Measurements from ENCODE around the gene BTBD2. TPM values are rescaled to one million over a fixed set of nuclear protein-coding genes. Genes with fewer than 3 reads are reported as not detected.
A peak's percentile ranks its signal among the peaks of the same experiment; 100 is the strongest.

The BTBD2 gene
- polyA plus RNA-seq, 1 donor from 2014 or later: 46.1 TPM

DNA sequence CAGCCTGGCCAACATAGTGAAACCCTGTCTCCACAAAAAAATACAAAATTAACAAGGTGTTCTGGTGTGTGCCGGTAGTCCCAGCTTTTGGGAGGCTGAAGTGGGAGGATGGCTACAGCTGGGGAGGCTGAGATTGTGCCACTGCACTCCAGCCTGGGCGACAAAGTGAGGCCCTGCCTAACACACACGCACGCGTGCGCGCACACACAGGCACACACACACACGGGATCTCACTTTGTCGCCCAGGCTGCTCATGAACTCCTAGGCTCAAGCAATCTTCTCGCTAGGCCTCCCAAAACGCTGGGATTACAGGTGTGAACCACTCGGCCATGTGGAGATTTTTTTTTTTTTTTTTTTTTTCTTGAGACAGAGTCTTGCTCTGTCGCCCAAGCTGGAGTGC is 3.2 kb upstream of the BTBD2 start:
- Histone ChIP-seq H4K20me1 (ENCODE audit: insufficient read depth) (no peaks in the 10 kb centered on the region), H3K9me3 (ENCODE audit: low read length) (no peaks in the 10 kb centered on the region), H3K27ac (ENCODE audit: low read length) (no peak overlapping the region), H2AFZ (ENCODE audit: low read depth, low read length) (no peak overlapping the region), H3F3A (ENCODE audit: insufficient read depth, low read length, poor library complexity, severe bottlenecking) (no peaks in the 10 kb centered on the region), H3K4me3 (ENCODE audit: low read length) (no peak overlapping the region), H3K36me3 (ENCODE audit: insufficient read depth, low read length) (no peaks in the 10 kb centered on the region), H3K79me2 (replicated peaks; ENCODE audit: insufficient read depth, low read length) (peaks cover 15% of the 10 kb centered on the region), H3K4me2 (ENCODE audit: low read length) (no peak overlapping the region), H3K9ac (ENCODE audit: low read length) (no peak overlapping the region), H3K9me2 (ENCODE audit: insufficient read depth, low read length) (no peaks in the 10 kb centered on the region), H3K27me3 (ENCODE audit: insufficient read depth, low read depth, low read length) (no peaks in the 10 kb centered on the region)
- TF ChIP-seq TAF1 (IDR thresholded peaks at IDR 0.05; ENCODE audit: low read depth): no peak
- TF ChIP-seq MXI1 (conservative IDR thresholded peaks at IDR 0.05; ENCODE audit: poor library complexity, severe bottlenecking): no peak
- no peak for TF ChIP-seq EZH2 (IDR thresholded peaks at IDR 0.05; ENCODE audit: borderline replicate concordance, insufficient read depth, low read length, poor library complexity, severe bottlenecking)
- TF ChIP-seq RAD21 (conservative IDR thresholded peaks at IDR 0.05): no peak
- TF ChIP-seq EP300 (conservative IDR thresholded peaks at IDR 0.05; ENCODE audit: poor library complexity, severe bottlenecking): no peak
- TF ChIP-seq, protein P1, sequence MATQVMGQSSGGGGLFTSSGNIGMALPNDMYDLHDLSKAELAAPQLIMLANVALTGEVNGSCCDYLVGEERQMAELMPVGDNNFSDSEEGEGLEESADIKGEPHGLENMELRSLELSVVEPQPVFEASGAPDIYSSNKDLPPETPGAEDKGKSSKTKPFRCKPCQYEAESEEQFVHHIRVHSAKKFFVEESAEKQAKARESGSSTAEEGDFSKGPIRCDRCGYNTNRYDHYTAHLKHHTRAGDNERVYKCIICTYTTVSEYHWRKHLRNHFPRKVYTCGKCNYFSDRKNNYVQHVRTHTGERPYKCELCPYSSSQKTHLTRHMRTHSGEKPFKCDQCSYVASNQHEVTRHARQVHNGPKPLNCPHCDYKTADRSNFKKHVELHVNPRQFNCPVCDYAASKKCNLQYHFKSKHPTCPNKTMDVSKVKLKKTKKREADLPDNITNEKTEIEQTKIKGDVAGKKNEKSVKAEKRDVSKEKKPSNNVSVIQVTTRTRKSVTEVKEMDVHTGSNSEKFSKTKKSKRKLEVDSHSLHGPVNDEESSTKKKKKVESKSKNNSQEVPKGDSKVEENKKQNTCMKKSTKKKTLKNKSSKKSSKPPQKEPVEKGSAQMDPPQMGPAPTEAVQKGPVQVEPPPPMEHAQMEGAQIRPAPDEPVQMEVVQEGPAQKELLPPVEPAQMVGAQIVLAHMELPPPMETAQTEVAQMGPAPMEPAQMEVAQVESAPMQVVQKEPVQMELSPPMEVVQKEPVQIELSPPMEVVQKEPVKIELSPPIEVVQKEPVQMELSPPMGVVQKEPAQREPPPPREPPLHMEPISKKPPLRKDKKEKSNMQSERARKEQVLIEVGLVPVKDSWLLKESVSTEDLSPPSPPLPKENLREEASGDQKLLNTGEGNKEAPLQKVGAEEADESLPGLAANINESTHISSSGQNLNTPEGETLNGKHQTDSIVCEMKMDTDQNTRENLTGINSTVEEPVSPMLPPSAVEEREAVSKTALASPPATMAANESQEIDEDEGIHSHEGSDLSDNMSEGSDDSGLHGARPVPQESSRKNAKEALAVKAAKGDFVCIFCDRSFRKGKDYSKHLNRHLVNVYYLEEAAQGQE (IDR thresholded peaks at IDR 0.05; ENCODE audit: borderline replicate concordance): no peak
- TF ChIP-seq, protein P2, sequence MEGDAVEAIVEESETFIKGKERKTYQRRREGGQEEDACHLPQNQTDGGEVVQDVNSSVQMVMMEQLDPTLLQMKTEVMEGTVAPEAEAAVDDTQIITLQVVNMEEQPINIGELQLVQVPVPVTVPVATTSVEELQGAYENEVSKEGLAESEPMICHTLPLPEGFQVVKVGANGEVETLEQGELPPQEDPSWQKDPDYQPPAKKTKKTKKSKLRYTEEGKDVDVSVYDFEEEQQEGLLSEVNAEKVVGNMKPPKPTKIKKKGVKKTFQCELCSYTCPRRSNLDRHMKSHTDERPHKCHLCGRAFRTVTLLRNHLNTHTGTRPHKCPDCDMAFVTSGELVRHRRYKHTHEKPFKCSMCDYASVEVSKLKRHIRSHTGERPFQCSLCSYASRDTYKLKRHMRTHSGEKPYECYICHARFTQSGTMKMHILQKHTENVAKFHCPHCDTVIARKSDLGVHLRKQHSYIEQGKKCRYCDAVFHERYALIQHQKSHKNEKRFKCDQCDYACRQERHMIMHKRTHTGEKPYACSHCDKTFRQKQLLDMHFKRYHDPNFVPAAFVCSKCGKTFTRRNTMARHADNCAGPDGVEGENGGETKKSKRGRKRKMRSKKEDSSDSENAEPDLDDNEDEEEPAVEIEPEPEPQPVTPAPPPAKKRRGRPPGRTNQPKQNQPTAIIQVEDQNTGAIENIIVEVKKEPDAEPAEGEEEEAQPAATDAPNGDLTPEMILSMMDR (IDR thresholded peaks at IDR 0.05; ENCODE audit: poor library complexity, severe bottlenecking): no peak
- no peak for TF ChIP-seq SMC3 (conservative IDR thresholded peaks at IDR 0.05; ENCODE audit: poor library complexity)
- no peak for TF ChIP-seq POLR2AphosphoS5 (IDR thresholded peaks at IDR 0.05)

GRCh38 chr19:2016041-2016807 is 710 bp upstream of the BTBD2 start:
- TF ChIP-seq TAF1 (IDR thresholded peaks at IDR 0.05; ENCODE audit: low read depth): no peak
- no peak for TF ChIP-seq SMC3 (conservative IDR thresholded peaks at IDR 0.05; ENCODE audit: poor library complexity)
- TF ChIP-seq, protein P2 (IDR thresholded peaks at IDR 0.05; ENCODE audit: poor library complexity, severe bottlenecking): no peak
- TF ChIP-seq, protein P1 (IDR thresholded peaks at IDR 0.05; ENCODE audit: borderline replicate concordance): no peak
- no peak for TF ChIP-seq EZH2 (IDR thresholded peaks at IDR 0.05; ENCODE audit: borderline replicate concordance, insufficient read depth, low read length, poor library complexity, severe bottlenecking)
- no peak for TF ChIP-seq MXI1 (conservative IDR thresholded peaks at IDR 0.05; ENCODE audit: poor library complexity, severe bottlenecking)
- TF ChIP-seq EP300 (conservative IDR thresholded peaks at IDR 0.05; ENCODE audit: poor library complexity, severe bottlenecking): no peak
- no peak for TF ChIP-seq RAD21 (conservative IDR thresholded peaks at IDR 0.05)
- peak overlapping the region; percentile 44 for H3K9ac ChIP-seq (ENCODE audit: low read length)
- H3K36me3 ChIP-seq (ENCODE audit: insufficient read depth, low read length): no peaks in the 10 kb centered on the region
- no peaks in the 10 kb centered on the region for H3F3A ChIP-seq (ENCODE audit: insufficient read depth, low read length, poor library complexity, severe bottlenecking)
- no peak overlapping the region for H2AFZ ChIP-seq (ENCODE audit: low read depth, low read length)
- no peaks in the 10 kb centered on the region for H3K9me2 ChIP-seq (ENCODE audit: insufficient read depth, low read length)
- peak overlapping the region; percentile 55 for H3K4me3 ChIP-seq (ENCODE audit: low read length)
- no peak overlapping the region for H3K4me2 ChIP-seq (ENCODE audit: low read length)
- H3K79me2 ChIP-seq (replicated peaks; ENCODE audit: insufficient read depth, low read length): peaks cover 21% of the 10 kb centered on the region
- no peaks in the 10 kb centered on the region for H3K9me3 ChIP-seq (ENCODE audit: low read length)
- no peaks in the 10 kb centered on the region for H4K20me1 ChIP-seq (ENCODE audit: insufficient read depth)
- H3K27me3 ChIP-seq (ENCODE audit: insufficient read depth, low read depth, low read length): no peaks in the 10 kb centered on the region
- H3K27ac ChIP-seq (ENCODE audit: low read length): peak overlapping the region; percentile 44

Measured in neural cell (in vitro differentiated cells).